GM21423 (cell line): ENCODE data around the gene NFKBIZ.
"Not testable (repeated sequence)": the region's sequence is repeated elsewhere in the genome, so short reads cannot be mapped to it uniquely, and the experiment has no call there.

Experiments used
- ATAC-seq: cut with Tn5 transposase; IDR thresholded peaks from one replicate; pipeline ENCODE4 v1.9.1; 2021; ENCODE audit warnings: mild to moderate bottlenecking, moderate library complexity; ENCODE audit not compliant: unreplicated experiment

The NFKBIZ gene

DNA sequence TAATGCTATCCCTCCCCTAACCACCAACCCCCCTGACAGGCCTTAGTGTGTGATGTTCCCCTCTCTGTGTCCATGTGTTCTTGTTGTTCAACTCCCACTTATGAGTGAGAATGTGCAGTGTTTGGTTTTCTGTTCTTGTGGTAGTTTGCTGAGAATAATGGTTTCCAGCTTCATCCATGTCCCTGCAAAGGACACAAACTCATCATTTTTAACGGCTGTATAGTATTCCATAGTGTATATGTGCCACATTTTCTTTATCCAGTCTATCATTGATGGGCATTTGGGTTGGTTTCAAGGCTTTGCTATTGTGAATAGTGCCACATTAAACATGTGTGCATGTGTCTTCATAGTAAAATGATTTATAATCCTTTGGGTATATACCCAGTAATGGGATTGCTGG is 56.3 kb downstream of the NFKBIZ start:
- ATAC-seq: not testable (repeated sequence)
